H1 (cell line): Measurements from ENCODE around the gene NLRP11. TPM values are rescaled to one million over a fixed set of nuclear protein-coding genes. Genes with fewer than 3 reads are reported as not detected.

ENCODE experiments used
- RBBP5 ChIP-seq: IDR thresholded peaks from 2 replicates; pipeline ENCODE4 v1.7.1; 2012; ENCODE audit warnings: low read depth, mild to moderate bottlenecking, inconsistent platforms, low read length, moderate library complexity, borderline replicate concordance
- polyA plus RNA-seq, 7 experiments: library from polyadenylated mRNA; depleted of rRNA in 3 of 7; stranded (reverse) in 5 of 7; unstranded in 2 of 7; fragments of >200 nt in 5 of 7; fragments of 200-250 nt in 2 of 7; gene quantifications; 1 replicate in 5 of 7; 2 replicates in 1 of 7; 4 replicates in 1 of 7; pipeline versions ENCODE4 v1.2.1 to v1.2.3, GENCODE V29; 2011 to 2013; ENCODE audit warnings: missing spikeins in 2 of 7, mixed read lengths in 2 of 7
- total RNA-seq: library from RNA; stranded (reverse); fragmentation: NEBNext Ultra II Directional; extraction: Animal tissue kit (Norgen Biotek cat#: 25700); gene quantifications from 2 replicates; pipeline ENCODE4 v1.2.1, GENCODE V29; 2021

Gene NLRP11
- total and polyA plus RNA-seq, 2 of the 8 experiments (the other 6 are each of a cell fraction or from before 2014, with no cell fraction given) = not detected

DNA sequence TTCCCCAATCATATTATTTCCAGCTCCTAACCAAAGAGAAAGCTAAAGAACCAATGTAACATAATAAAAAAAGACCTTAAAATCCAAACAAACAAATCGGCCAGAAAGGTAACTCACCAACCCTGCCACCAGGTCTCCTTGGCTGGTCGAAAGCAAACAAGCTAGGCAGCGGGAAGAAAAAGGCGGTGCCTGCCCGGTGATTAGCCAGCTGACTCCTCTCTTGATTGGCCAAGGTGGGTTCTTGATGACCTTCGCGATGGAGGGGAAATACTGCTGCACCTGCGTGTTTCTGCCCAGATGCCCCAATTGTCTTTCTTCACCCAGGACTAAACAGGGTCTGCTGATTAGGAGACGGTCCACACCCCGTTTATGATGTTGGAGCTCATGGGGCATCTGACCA lies at the start of gene NLRP11 (continued):
- TF ChIP-seq RBBP5 = no peak
